SHP77 (cell line): ENCODE measurements around the gene DEAF1.
"Not testable (repeated sequence)": the region's sequence is repeated elsewhere in the genome, so short reads cannot be mapped to it uniquely, and the experiment has no call there.

ENCODE experiments used
- DNase-seq, 2 experiments: peaks; one replicate each; lab custom pipeline; 2025; lab: John Stamatoyannopoulos, UW

Gene DEAF1

GRCh38 chr11:679271-680207, 15.5 kb downstream of the DEAF1 start:
- DNase-seq = no peak

GRCh38 chr11:678297-678696, 16.7 kb downstream of the DEAF1 start:
- no peak for DNase-seq

- no peak for DNase-seq
Observed at GRCh38 chr11:674406-674805, 20.6 kb downstream of the DEAF1 start.

- no peak for DNase-seq
Observed at GRCh38 chr11:673866-674265, 21.2 kb downstream of the DEAF1 start.

DNA sequence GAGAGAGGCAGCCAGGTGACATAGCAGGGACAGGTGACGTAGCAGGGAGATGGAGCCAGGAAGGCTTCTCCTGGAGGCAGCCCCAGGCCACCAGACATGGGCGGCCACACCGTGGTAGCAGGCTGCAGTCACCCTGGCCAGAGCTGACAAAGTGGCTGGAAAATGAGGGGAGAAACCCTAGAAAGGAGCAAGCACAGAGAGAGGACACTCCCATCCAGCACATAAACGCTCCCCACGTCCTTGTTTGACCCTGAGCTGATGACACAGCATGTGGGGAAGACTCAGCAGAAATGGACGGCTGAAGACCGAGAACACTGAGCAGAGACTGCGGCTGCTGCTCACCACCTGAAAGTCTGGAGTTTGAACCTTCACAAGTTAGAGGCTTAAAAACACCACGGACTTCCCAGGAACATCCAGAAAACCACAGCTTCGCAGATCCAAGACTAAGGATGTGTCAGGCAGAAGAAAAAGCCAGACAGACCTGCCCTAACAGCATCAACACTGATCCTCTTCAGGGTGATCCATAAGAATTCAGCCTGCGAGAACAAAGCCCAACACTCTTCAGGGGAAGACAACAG, 29.2 kb downstream of the DEAF1 start:
- DNase-seq = no peak

GRCh38 chr11:665062-665703, 29.8 kb downstream of the DEAF1 start:
- DNase-seq = no peak

DNA sequence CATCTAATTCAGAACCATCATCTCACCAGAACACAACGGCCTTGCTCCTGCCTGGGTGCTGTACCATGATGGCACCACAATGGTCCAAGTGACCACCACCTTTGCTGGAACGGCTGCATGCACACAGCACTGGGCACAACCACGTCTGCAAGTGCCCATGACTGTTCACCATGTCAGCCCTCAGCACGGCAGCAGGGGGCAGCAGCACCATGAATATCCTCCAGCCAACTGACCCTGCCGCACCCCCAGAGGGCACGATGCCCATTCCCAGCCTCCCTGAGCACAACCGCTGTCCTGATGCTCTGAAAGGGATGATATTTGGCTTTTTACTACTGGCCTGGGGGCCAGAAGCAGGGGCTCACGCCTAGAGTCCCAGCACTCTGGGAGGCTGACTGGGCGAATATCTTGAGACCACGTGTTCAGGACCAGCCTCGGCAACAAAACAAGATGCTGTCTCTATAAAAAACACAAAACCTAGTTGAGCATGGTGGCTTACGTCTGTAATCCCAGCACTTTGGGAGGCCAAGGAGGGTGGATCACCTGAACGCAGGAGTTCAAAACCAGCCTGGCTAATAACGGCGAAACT, 32.2 kb downstream of the DEAF1 start:
- DNase-seq = no peak

- DNase-seq = no peak
Observed at GRCh38 chr11:660681-661444, 34.2 kb downstream of the DEAF1 start.

DNA sequence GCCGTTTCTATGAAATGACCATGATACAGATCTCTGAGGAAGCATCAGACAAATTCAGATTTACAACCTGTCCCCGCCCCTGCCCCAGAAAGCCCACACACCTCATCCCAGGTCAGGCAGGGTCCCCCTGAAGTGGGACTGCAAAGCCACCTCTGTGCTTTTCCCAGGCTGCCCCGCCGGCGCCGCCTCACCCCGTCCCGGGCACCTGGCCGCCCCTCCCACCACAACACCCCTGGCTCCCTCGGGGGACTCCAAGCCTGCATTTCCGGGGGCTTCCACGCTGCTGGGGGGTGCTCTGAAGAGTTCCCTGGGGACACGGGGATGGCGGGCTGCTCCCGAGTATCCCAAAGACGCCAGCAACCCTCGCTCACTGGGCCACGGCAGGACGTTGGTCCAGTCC, 34.7 kb downstream of the DEAF1 start:
- no peak for DNase-seq

DNA sequence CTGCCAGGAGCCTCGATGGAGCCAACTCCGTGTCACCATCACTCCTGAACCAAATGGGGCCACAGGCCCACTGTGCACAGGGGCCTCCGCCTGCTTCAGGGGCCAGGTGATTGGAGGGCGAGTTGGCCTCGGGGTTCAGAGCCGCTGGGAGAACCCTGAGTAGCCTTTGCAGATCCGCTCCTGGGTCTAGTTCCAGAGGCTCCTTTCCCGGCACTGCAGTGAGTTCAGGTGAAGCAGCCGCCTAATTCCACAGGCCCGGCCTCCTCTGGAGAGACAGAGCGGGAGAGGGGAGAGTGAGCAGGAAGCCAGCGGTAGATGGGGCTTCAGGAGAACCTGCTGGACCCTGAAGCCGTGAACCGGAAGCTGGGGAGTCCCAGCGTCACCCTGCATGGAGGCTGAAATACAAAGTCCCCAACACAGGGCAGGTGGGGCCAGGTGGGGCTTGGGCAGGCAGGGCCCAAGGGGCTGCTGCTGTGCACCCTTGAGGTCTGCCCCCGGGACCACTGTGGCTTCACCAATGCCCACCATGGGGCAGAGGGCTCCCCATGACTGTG, 35.4 kb downstream of the DEAF1 start:
- no peak for DNase-seq

- no peak for DNase-seq
Observed at GRCh38 chr11:657691-658126, 37.3 kb downstream of the DEAF1 start.

DNA sequence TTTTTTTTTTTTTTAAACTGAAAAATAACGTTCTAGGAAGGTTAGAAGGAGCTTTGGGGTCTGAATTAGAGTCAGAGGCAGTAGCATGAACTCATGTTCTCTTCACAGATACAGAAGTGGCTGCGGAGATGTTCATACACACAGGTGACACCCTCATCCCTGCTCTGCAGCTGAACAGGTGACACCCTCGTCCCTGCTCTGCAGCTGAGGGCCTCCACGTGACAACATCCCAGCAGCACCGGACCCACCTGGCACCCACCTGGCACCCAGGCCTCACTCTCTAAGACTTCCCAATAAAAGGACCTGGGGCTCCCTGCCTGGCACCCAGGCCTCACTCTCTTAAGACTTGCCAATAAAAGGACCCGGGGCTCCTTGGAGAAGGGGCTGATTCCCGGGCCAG, 38.2 kb downstream of the DEAF1 start:
- DNase-seq = no peak

DNA sequence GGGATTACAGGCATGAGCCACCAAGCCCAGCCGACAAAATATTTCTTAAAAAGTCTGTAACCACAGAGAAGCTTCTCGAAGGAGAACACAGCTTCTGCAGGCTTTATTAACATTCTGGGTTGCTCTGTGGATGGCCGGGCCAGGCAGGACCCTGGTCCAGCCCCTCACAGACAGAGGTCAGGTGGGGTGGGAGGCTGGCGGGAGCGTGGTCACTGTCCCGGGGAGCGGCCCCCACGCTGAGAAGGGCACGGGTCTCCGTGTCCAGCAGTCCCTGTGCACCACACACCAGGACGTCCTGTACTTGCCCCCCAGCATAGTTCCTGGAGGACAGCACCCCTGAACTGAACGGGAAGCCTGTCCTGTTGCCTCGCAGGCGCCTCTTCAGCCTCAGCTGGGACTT, 38.6 kb downstream of the DEAF1 start:
- DNase-seq = no peak

DNA sequence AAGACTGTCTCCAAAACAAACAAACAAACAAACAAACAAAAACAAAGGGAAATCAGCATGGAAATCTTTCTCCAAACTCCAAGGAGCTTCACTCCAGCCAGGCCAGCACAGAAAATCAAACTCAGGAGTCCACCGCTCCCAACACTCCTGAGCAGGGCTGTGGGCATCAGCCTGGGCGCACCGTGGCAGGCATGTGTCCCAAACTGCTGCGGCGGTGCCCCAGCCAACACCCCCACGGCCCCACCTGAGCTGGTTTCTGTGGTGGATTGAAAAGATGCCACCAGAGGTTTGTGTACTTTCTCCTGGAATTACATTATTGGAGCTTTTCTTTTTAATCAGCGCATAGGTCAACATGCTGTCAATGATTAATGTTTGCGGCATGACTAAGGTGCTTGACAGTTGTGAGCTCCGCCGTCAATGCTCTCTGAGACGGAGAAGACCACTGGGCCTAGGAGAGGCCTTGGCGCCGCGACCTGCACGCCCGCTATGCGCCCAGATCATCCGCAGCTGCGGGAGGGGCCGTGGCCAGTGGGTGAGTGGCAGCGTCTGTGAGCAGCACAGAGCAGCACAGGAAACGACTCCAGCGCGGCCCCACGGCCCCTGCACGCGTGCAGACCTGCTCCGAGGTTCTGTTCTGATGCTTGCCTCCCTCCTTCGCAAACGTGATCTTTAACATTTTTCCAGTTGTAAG, 39.8 kb downstream of the DEAF1 start:
- DNase-seq = no peak

DNA sequence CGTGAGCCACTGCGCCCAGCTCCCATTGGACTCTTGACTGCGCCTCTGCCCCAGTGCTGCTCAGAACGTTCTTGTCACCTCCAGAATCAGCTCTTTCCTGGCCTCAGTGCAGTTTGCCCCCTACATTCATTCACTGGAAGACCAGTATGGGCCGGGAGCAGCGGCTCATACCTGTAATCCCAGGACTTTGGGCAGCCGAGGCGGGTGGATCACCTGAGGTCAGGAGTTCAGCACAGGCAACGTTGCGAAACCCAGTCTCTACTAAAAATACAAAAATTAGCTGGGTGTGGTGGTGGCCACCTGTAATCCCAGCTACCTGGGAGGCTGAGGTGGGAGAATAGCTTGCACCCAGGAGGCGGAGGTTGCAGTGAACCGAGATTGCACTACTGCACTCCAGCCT, 40.6 kb downstream of the DEAF1 start:
- DNase-seq = not testable (repeated sequence)

GRCh38 chr11:653837-654236, 41.2 kb downstream of the DEAF1 start:
- DNase-seq = no peak

DNA sequence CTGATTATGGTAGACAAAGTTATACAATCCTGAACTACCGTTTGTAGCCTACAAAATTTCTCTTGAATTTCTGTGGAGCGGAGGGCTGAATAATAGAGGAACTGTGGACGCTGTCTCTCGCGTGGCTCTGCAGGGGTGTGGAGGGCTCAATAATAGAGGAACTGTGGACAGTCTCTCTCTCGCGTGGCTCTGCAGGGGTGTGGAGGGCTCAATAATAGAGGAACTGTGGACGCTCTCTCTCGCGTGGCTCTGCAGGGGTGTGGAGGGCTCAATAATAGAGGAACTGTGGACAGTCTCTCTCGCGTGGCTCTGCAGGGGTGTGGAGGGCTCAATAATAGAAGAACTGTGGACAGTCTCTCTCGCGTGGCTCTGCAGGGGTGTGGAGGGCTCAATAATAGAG, 41.9 kb downstream of the DEAF1 start:
- DNase-seq = not testable (repeated sequence)

GRCh38 chr11:650482-650881, 44.5 kb downstream of the DEAF1 start:
- no peak for DNase-seq

GRCh38 chr11:647672-648158, 47.3 kb downstream of the DEAF1 start:
- DNase-seq = not testable (repeated sequence)

GRCh38 chr11:646214-646613, 48.8 kb downstream of the DEAF1 start:
- no peak for DNase-seq

DNA sequence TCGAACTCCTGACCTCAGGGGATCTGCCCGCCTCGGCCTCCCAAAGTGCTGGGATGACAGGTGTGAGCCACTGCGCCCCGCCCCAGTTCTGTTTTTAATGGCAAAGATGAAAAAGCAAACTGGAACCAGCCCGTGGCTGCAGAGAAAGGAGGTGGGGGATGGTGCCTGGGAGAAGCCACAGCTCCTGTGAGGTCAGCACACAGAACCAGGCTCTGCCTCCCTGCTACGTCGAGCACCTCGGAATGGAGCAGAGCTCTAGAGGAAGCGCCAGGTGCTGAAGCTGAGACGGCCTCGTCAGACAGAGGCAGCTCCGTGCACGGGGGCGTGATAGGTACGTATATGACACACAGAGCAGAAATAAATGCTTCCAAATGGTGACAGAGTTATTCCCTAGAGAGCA, 49.5 kb downstream of the DEAF1 start:
- no peak for DNase-seq
